Uterus (tissue), 2 donors: ENCODE data around the gene CAMTA1.

Source experiments
- CTCF ChIP-seq, 4 experiments: fragments of 200-600 bp in 2 of 4; fragments of 450-650 bp in 2 of 4; sonication (generic) in 2 of 4; IDR thresholded peaks; one replicate each; pipeline ENCODE4 v1.5.1; 2016 to 2019; ENCODE audit warnings: antibody characterized with exemption in 4 of 4, mild to moderate bottlenecking in 2 of 4, moderate library complexity in 1 of 4
- POLR2A ChIP-seq, 2 donors: fragments of 450-650 bp; IDR thresholded peaks; one replicate each; pipeline ENCODE4 v1.6.1; 2016; ENCODE audit warnings: antibody characterized with exemption in 2 of 2, mild to moderate bottlenecking in 1 of 2, moderate library complexity in 1 of 2

- TF ChIP-seq CTCF (IDR thresholded peaks at IDR 0.05) (no peak), POLR2A (IDR thresholded peaks at IDR 0.05) (no peak)
Observed at GRCh38 chr1:7358425-7358824, 573.2 kb downstream of the CAMTA1 start.
